Cortex of kidney (tissue), 1 donor: Measurements from ENCODE around the gene PPM1A.
A peak's percentile ranks its signal among the peaks of the same experiment; 100 is the strongest.

Experiments used
- DNase-seq: peaks from one replicate; lab custom pipeline; 2025; lab: John Stamatoyannopoulos, UW

PPM1A gene

DNA sequence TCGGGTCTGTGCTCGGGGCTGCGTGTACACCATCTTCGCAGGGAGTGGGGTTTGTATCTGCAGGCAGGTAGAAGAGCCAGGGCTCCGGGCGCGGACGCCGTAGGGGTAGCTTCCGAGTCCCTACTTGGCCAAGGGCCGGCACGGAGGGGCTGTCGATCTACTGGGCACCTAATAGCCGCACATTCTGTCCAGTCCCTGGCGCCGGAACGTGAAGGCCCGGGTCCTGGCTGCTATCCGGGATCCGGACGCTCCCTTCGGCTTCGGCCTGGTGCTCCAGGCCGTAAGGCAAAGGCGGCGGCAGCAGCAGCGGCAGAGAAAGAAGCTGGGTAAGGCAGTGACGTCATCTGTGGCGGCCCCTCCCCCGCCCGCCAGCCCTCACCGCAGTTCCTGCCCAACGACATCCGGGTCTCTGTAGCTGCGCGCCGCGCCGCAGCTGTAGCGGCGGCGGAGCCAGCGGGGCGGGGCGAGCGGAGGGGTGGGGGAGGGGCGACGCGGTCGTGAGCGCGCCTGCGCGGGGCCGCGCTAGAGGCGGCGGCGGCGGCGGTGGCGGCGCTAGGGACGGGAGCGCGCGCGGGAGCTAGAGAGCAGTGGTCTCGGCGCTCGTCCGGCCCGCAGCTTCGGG, at the start of gene PPM1A:
PPM1A (plus strand) TSS at position 525 of the 622 bp plus-strand sequence. CDS start 33,483 bp downstream, outside the sequence.
- peak; percentile 27 for DNase-seq

DNA sequence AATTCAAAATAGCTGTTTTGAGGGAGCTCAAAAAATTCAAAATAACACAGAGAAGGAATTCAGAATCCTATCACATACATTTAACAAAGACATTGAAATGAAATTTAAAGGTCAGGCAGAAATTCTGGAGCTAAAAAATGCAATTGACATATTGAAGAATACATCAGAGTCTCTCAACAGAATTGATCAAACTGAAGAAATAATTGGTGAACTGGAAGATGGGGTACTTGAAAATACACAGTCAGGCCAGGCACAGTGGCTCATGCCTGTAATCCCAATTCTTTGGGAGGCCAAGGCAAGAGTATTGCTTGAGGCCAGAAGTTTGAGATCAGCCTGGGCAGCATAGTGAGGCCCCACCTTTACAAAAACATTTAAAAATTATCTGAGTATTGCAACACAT, 49.7 kb upstream of the PPM1A start:
- DNase-seq, result no peak

- no peak for DNase-seq
These were observed 44.7 kb upstream of the PPM1A start for GRCh38 chr14:60204104-60204842.

- DNase-seq, result no peak
These were observed 43.9 kb upstream of the PPM1A start for GRCh38 chr14:60204843-60205774.

- DNase-seq, result no peak
These were observed 42.8 kb upstream of the PPM1A start for GRCh38 chr14:60206249-60206670.

- no peak for DNase-seq
These were observed 42.0 kb upstream of the PPM1A start for GRCh38 chr14:60206837-60207533.

DNA sequence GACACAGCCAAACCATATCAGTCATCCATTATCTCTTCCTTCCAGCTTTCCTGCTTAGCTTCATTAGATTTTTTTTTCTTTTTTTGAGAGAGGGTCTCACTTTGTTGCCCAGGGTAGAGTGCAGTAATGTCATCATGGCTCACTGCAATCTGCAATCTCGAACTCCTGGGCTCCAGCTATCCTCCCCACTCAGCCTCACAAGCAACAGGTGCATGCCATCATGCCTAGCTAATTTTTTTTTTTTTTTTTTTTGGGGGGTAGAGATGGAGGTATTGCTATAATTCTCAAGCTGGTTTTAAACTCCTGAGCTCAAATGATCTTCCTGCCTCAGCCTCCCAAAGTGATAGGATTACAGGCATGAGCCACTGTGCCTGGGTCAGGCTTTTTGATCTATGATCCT, 38.3 kb upstream of the PPM1A start:
- DNase-seq, result no peak

DNA sequence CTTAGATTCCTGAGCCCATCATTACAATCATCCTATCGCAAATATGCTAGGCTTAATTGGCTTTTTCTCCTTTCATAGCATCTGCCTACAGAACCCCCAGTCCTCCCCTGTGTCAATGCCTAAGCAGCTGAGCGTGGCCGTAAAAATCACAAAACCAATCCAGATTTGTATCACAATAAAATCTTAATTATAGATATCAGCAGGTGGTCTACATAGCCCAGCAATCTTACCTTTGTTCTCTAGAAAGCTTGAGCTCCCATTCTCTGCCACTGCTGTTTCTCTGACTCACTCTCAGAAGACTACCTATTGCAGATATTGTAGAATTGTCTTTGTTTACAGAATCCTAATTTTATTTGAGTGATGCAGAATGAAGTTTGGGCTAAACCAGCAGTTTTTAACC, 37.9 kb upstream of the PPM1A start:
- no peak for DNase-seq

GRCh38 chr14:60212503-60213371, 36.3 kb upstream of the PPM1A start:
- no peak for DNase-seq

- no peak for DNase-seq
These were observed 35.0 kb upstream of the PPM1A start for GRCh38 chr14:60214003-60214402.

GRCh38 chr14:60214415-60215126, 34.5 kb upstream of the PPM1A start:
- DNase-seq, result no peak

DNA sequence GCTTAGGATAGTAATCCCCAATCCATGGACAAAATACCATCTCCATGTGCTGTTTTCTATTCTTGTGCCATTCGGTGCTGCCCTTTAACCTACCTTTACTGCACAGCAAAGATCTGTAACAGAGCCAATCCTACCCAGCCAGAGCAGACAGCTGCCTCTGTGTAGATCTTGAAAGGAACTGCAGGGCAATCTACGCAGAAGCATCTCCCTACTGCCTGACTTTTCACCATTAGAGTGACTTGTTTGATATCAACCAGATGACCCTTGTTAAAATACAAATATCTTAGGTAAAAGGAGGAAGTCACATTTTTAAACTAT, 33.9 kb upstream of the PPM1A start:
- no peak for DNase-seq

- DNase-seq, result no peak
These were observed 33.3 kb upstream of the PPM1A start for GRCh38 chr14:60215520-60216420.

- no peak for DNase-seq
These were observed 31.3 kb upstream of the PPM1A start for GRCh38 chr14:60217713-60218112.

DNA sequence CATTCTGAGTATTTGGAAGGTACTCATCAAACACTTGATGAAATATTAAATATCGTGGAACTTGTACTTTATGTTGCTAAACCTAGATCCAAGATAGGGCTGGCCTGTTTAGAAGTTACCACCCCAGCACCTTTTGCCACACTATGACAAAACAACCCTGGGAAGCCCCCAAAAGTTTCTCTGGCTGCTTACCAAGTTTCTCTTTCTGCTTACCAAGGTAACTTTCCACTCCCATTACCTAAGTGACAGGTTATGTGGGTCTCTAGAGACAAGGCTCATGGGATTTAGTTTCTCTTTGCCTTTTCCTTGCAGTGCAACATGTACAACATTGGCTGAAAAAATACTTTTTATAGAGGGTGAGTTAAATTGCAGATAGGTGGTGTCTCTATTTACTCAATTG, 28.9 kb upstream of the PPM1A start:
- no peak for DNase-seq

DNA sequence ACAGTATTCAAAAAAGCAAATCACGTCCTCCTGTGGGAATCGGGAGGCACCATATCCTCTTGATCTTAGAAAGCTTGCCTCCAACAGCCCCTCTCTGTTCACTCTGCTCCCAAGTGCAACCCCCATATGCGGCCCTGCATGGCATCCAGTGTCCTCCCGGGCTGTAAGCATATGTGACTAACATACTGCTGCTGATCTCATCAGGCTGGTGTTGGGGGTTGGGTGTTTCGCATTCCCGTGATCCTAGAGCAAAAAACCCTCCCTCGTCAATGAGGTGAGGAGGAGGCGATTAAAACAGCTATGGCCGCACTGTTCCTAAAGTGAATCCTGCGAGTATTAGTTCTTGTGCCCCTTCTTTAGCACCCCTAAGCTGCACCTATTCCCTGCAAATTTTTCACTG, 28.1 kb upstream of the PPM1A start:
- DNase-seq, result no peak

GRCh38 chr14:60221457-60221856, 27.6 kb upstream of the PPM1A start:
- DNase-seq, result no peak

- DNase-seq, result no peak
These were observed 26.2 kb upstream of the PPM1A start for GRCh38 chr14:60222820-60223219.

DNA sequence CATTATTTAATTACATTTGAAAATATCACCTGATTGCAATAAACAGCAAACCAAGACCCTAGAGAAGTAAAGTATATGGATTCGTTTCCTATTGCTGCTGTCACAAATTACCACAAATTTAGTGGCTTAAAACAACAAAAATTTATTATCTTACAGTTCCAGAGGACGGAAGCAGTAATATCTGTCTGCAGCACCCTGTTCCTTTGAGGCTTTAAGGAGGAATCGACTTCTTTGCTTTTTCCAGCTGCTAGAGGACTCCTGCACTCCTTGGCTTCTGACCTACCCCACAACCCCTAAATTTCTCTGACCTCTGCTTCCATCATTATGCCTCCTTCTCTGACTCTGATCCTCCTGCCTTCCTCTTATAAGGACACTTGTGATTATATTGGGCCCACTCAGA, 23.8 kb upstream of the PPM1A start:
- no peak for DNase-seq
